Fibroblast of the aortic adventitia (primary cell): ENCODE results near the gene SRCAP. TPM values are rescaled to one million over a fixed set of nuclear protein-coding genes. Genes with fewer than 3 reads are reported as not detected.

Source experiments
- DNase-seq: peaks from one replicate; pipeline ENCODE4 v3.0.0-alpha.2; 2010; ENCODE audit warnings: low read depth
- H3K4me3 ChIP-seq: 2 replicates; pipeline ENCODE4 v1.5.1; 2011; ENCODE audit warnings: low read depth, mild to moderate bottlenecking, control low read depth, low read length, moderate library complexity
- total RNA-seq: library from RNA; depleted of rRNA; stranded (reverse); fragments of >200 nt; gene quantifications from 2 replicates; pipeline ENCODE4 v1.2.3, GENCODE V29; 2012; ENCODE audit warnings: low replicate concordance
- TF ChIP-seq, protein P1 (sequence below): IDR thresholded peaks from 2 replicates; pipeline ENCODE4 v1.5.1; 2011; ENCODE audit warnings: mild to moderate bottlenecking, low read length, control low read depth, inconsistent platforms; ENCODE audit not compliant: insufficient read depth

SRCAP gene
- total RNA-seq, 1 donor, result 21.9 TPM

DNA sequence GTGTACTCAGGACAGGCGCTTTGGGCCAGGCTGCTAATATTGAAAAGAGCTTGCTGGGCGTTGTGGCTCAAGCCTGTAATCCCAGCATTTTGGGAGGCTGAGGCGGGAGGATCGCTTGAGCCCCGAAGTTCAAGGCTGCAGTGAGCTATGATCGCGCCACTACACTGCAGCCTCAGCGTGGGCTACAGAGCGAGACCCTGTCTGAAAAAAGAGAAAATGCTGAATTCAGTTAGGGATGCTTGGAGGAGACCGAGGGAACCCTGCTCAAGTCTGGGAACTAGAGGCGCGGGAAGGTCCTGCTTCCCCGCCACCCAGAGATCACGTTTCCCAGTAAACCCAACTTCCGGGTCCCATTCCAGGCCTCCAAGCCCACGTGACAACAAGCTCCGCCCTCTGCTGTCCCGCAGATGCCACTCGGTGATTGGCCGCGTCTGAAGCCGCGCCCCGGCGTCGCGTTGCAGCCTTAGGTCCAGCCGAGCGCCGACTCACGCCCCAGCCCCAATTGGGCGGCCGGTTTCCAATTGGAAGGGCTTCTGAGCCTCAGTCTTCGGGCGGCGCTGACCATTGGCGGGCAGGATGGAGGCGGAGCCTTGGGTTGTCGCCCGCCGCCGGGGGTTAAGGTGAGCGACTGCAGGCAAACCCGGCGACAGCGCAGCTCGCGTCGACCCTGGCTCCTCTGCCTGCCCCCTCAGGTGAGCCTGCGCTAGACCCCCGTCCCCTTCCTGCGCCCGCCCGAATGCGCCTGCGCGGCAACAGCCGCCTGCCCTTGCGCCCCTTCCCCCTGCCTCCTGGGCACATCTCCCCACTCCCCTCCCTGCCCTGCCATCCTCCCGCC, 49.0 kb downstream of the SRCAP start, which contains the start of gene PHKG2:
Gene PHKG2, plus strand, starts transcription at position 627 of the 835 bp plus-strand sequence. CDS start 396 bp downstream, outside the sequence.
- DNase-seq, result peak; percentile 98
- TF ChIP-seq, protein P1, sequence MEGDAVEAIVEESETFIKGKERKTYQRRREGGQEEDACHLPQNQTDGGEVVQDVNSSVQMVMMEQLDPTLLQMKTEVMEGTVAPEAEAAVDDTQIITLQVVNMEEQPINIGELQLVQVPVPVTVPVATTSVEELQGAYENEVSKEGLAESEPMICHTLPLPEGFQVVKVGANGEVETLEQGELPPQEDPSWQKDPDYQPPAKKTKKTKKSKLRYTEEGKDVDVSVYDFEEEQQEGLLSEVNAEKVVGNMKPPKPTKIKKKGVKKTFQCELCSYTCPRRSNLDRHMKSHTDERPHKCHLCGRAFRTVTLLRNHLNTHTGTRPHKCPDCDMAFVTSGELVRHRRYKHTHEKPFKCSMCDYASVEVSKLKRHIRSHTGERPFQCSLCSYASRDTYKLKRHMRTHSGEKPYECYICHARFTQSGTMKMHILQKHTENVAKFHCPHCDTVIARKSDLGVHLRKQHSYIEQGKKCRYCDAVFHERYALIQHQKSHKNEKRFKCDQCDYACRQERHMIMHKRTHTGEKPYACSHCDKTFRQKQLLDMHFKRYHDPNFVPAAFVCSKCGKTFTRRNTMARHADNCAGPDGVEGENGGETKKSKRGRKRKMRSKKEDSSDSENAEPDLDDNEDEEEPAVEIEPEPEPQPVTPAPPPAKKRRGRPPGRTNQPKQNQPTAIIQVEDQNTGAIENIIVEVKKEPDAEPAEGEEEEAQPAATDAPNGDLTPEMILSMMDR, result no peak
- H3K4me3 ChIP-seq, result peak within 1 kb of the TSS; percentile 88

DNA sequence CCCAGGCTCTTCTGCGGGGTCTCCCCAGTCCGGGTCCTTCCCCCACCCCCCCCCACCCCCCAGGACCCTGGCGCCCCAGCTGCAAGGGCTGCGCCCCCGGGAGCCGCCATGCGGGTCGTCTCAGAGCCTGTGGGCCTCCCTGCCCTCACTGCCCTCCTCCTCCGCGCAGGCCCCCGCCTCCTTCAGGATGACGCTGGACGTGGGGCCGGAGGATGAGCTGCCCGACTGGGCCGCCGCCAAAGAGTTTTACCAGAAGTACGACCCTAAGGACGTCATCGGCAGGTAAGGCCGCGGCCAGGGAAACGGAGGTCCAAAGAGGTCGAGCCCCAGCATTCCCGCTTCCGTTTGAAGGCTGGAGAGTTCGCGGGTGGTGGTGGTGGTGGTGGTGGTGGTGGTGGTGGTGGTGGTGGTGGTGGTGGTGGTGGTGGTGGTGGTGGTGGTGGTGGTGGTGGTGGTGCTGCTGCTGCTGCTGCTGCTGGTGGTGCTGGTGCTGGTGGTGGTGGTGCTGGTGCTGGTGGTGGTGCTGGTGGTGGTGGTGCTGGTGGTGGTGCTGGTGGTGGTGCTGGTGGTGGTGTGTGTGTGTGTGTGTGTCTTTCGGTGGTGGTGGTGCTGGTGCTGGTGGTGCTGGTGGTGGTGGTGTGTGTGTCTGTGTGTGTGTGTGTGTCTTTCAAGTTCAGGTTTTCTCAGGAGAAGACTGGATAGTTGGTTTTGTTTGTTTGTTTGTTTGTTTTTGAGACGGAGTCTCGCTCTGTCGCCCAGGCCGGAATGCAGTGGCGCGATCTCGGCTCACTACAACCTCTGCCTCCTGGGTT, 49.9 kb downstream of the SRCAP start:
- TF ChIP-seq, protein P1, result no peak
- DNase-seq, result peak; percentile 24
- H3K4me3 ChIP-seq, result peak overlapping the region; percentile 88

- DNase-seq, result no peak
- no peak overlapping the region for H3K4me3 ChIP-seq
- TF ChIP-seq, protein P1, result no peak
Measured at GRCh38 chr16:30750201-30750600, 51.2 kb downstream of the SRCAP start.

- TF ChIP-seq, protein P1, result no peak
- no peak for DNase-seq
- no peak overlapping the region for H3K4me3 ChIP-seq
Measured at GRCh38 chr16:30750876-30751465, 52.0 kb downstream of the SRCAP start.

DNA sequence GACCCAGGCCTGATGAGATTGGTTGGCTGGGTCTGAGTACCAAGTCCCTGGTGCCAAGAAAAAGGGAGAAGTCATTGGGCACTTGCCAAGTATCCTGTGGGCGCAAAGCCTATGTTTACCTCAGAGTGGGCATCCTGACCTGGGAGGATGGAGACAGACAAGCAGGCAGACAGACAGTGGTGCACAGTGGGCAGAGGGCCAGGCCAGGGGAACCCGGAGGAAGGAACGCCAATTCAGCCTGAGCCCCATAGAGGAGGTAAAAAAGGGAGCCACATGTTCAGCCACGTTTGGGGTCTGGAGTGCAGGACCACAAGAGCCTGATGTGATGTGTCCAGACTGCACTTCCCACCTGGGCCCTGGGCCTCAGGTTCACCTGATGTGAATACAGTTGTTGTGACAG, 54.6 kb downstream of the SRCAP start:
- TF ChIP-seq, protein P1, result no peak
- no peak for DNase-seq
- no peak overlapping the region for H3K4me3 ChIP-seq

DNA sequence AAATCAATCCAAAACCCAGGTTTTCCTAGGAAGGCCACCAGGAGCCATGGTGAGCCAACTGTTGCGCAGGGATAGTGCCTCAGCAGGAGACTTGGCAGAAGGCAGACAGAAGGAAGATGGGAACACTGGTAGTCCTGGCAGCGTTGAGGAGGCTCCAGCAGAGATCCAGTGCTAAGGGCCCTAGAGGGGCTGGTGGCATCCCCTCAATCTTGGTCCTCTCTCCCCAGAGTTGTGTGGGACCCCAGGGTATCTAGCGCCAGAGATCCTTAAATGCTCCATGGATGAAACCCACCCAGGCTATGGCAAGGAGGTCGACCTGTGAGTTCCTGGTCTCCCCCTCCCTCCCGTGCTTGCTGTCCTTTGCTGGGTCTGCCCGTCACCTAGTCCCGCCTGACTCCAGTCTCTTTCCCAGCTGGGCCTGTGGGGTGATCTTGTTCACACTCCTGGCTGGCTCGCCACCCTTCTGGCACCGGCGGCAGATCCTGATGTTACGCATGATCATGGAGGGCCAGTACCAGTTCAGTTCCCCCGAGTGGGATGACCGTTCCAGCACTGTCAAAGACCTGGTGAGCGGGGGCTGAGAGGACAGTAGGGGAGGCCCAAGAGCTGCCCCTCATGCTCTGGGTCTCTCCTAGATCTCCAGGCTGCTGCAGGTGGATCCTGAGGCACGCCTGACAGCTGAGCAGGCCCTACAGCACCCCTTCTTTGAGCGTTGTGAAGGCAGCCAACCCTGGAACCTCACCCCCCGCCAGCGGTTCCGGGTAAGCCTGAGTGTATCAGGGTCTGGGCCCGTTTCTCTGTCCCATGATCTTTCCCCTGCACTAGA, 57.2 kb downstream of the SRCAP start:
- no peak overlapping the region for H3K4me3 ChIP-seq
- no peak for DNase-seq
- TF ChIP-seq, protein P1, result no peak
